K562 (cell line): ENCODE results near the gene CSF2. TPM values are rescaled to one million over a fixed set of nuclear protein-coding genes. Genes with fewer than 3 reads are reported as not detected.

Experiments used
- ADNP ChIP-seq: fragments of 200-800 bp; sonication (Bioruptor generic); IDR thresholded peaks from 2 replicates; pipeline ENCODE4 v1.6.1; 2016; ENCODE audit warnings: missing genetic modification characterization, missing compliant biosample characterization
- EGR1 ChIP-seq: fragments of 450-650 bp; conservative IDR thresholded peaks from 2 replicates; pipeline ENCODE4 v1.6.1; 2017; ENCODE audit warnings: mild to moderate bottlenecking
- ERF ChIP-seq: fragments of 450-650 bp; formaldehyde crosslinking; IDR thresholded peaks from 2 replicates; pipeline ENCODE4 v1.4.0; 2020; ENCODE audit warnings: mild to moderate bottlenecking, mixed read lengths
- FOSL1 ChIP-seq: fragments of 200-800 bp; sonication (Bioruptor generic); conservative IDR thresholded peaks from 2 replicates; pipeline ENCODE4 v1.6.1; 2016; ENCODE audit warnings: missing genetic modification characterization, missing compliant biosample characterization
- KLF6 ChIP-seq: fragments of 250-450 bp; sonication (Bioruptor Pico); IDR thresholded peaks from 2 replicates; pipeline ENCODE4 v1.4.0; 2020; ENCODE audit warnings: mild to moderate bottlenecking, moderate library complexity, borderline replicate concordance
- NFXL1 ChIP-seq: fragments of 450-650 bp; formaldehyde crosslinking; IDR thresholded peaks from 2 replicates; pipeline ENCODE4 v1.4.0; 2021; ENCODE audit warnings: mild to moderate bottlenecking
- RCOR1 ChIP-seq, 2 experiments: IDR thresholded peaks; 2 replicates each; pipeline ENCODE4 v1.6.1; 2012; ENCODE audit warnings: low read depth in 2 of 2, low read length in 2 of 2, borderline replicate concordance in 1 of 2, improper control_type of control experiment in 1 of 2
- REST ChIP-seq, 2 experiments: fragments of 450-650 bp; formaldehyde crosslinking in 1 of 2; IDR thresholded peaks; 2 replicates each; pipeline versions ENCODE4 v1.4.0 to v1.6.1; 2014 to 2020; ENCODE audit warnings: mild to moderate bottlenecking in 2 of 2, borderline replicate concordance in 1 of 2, low read depth in 1 of 2
- TAF1 ChIP-seq: IDR thresholded peaks from 2 replicates; pipeline ENCODE4 v1.6.1; 2011; ENCODE audit warnings: mild to moderate bottlenecking, low read length, moderate library complexity; ENCODE audit not compliant: insufficient read depth, control insufficient read depth, severe bottlenecking; ENCODE audit errors: extremely low read depth
- TAF15 ChIP-seq: fragments of 200-400 bp; formaldehyde crosslinking; IDR thresholded peaks from 2 replicates; pipeline ENCODE4 v1.6.1; 2017; ENCODE audit warnings: mild to moderate bottlenecking, low read depth, low read length, moderate library complexity
- TEAD1 ChIP-seq, 2 experiments: fragments of 450-650 bp in 1 of 2; sonication (generic) in 1 of 2; formaldehyde crosslinking; IDR thresholded peaks; 2 replicates each; pipeline versions ENCODE4 v1.4.0 to v1.8.0; 2020 to 2022; ENCODE audit warnings: mild to moderate bottlenecking in 2 of 2, missing genetic modification reagents in 1 of 2
- TSC22D4 ChIP-seq: fragments of 450-650 bp; IDR thresholded peaks from 2 replicates; pipeline ENCODE4 v1.6.1; 2016; ENCODE audit warnings: missing genetic modification characterization, missing biosample characterization, control low read depth
- ZBED1 ChIP-seq: IDR thresholded peaks from 2 replicates; pipeline ENCODE4 v1.6.1; 2014
- ZBTB9 ChIP-seq: fragments of 450-650 bp; formaldehyde crosslinking; IDR thresholded peaks from 2 replicates; pipeline ENCODE4 v1.4.0; 2020; ENCODE audit warnings: mild to moderate bottlenecking, moderate library complexity
- ZNF212 ChIP-seq: fragments of 450-650 bp; formaldehyde crosslinking; IDR thresholded peaks from 2 replicates; pipeline ENCODE4 v1.4.0; 2020; ENCODE audit warnings: mild to moderate bottlenecking
- ZNF589 ChIP-seq: fragments of 200-800 bp; sonication (Bioruptor generic); IDR thresholded peaks from 2 replicates; pipeline ENCODE4 v1.6.1; 2016; ENCODE audit warnings: low read depth, missing genetic modification characterization, missing compliant biosample characterization
- polyA plus RNA-seq, 8 experiments: library from polyadenylated mRNA; depleted of rRNA in 4 of 8; stranded (reverse) in 5 of 8; unstranded in 3 of 8; fragments of >200 nt; fragmentation: Nextera tagmentation in 2 of 8; fragmentation: Illumina TruSeq in 1 of 8; extraction: Ambion mirVana in 2 of 8; extraction: Trizol in 1 of 8; gene quantifications; 2 replicates each; pipeline versions ENCODE4 v1.2.1 to v1.2.3, GENCODE V29; 2011 to 2014; ENCODE audit warnings: inconsistent platforms in 1 of 8, missing spikeins in 1 of 8
- total RNA-seq, 7 experiments: library from RNA; depleted of rRNA in 6 of 7; stranded (reverse); fragments of >200 nt in 6 of 7; fragmentation: Illumina TruSeq in 2 of 7; extraction: Trizol in 2 of 7; gene quantifications; 2 replicates each; pipeline versions ENCODE4 v1.2.1 to v1.2.3, GENCODE V29; 2011 to 2021; ENCODE audit warnings: low replicate concordance in 1 of 7
- TF ChIP-seq, protein P1 (sequence below): sonication (generic); formaldehyde crosslinking; IDR thresholded peaks from 2 replicates; pipeline ENCODE4 v1.9.0; 2022; ENCODE audit warnings: mild to moderate bottlenecking, missing genetic modification reagents
- TF ChIP-seq, protein P2 (sequence below): fragments of 450-650 bp; IDR thresholded peaks from 2 replicates; pipeline ENCODE4 v1.6.1; 2016

CSF2 gene
- total and polyA plus RNA-seq, 9 of the 15 experiments (the other 6 are each of a cell fraction or from before 2014, with no cell fraction given): 0.25 to 0.29 TPM; not detected in 7

DNA sequence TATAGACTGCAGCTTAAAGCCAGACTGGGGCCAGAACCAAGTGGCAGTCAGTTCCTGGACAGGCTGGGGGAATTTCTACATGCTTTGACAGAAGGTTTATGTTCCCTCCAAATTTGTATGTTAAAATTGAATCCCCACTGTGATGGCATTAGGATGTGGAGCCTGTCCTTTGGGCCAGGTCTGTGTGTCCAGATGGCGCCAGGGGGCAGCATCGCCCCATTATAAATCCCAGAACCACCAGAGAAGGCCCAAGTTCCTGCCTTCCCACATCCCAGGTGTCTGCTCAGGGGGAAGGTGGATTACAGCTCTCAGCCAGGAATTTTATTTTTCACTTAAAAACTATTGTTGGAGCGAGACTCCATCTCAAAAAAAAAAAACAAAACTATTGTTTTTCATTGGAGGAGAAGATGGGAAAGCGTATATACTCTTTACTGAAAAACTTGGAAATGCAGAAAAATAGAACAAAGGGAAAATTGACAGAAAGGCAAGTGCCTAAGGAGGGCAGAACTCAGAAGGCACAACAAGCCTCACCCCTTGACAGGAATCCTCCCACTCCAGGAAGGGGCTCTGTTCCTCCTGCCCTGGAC lies 8.1 kb upstream of the CSF2 start (continued):
- no peak for TF ChIP-seq RCOR1 (IDR thresholded peaks at IDR 0.05; ENCODE audit: borderline replicate concordance in 1 of 2, low read depth in 2 of 2, low read length in 2 of 2)
- TF ChIP-seq, protein P1, sequence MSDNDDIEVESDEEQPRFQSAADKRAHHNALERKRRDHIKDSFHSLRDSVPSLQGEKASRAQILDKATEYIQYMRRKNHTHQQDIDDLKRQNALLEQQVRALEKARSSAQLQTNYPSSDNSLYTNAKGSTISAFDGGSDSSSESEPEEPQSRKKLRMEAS (CRISPR knock-in tag): no peak
- TF ChIP-seq ADNP (tag): no peak
- TF ChIP-seq ZNF589 (CRISPR knock-in tag): no peak
- TF ChIP-seq, protein P2, sequence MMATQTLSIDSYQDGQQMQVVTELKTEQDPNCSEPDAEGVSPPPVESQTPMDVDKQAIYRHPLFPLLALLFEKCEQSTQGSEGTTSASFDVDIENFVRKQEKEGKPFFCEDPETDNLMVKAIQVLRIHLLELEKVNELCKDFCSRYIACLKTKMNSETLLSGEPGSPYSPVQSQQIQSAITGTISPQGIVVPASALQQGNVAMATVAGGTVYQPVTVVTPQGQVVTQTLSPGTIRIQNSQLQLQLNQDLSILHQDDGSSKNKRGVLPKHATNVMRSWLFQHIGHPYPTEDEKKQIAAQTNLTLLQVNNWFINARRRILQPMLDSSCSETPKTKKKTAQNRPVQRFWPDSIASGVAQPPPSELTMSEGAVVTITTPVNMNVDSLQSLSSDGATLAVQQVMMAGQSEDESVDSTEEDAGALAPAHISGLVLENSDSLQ: no peak
- no peak for TF ChIP-seq TSC22D4
- TF ChIP-seq ERF (CRISPR knock-in tag): no peak
- TF ChIP-seq ZNF212 (CRISPR knock-in tag): no peak
- 0 out of 2 replicates have a peak, but pooled peaks have one; percentile 36 for TF ChIP-seq FOSL1 (tag)
- TF ChIP-seq REST (IDR thresholded peaks at IDR 0.05; ENCODE audit: borderline replicate concordance): peak; percentile 93
- TF ChIP-seq REST (CRISPR knock-in tag; IDR thresholded peaks at IDR 0.05; ENCODE audit: low read depth): no peak
- no peak for TF ChIP-seq ZBED1
- no peak for TF ChIP-seq TAF15
- no peak; the same call in 1 of the 2 replicates for TF ChIP-seq EGR1
- no peak for TF ChIP-seq TEAD1 (CRISPR knock-in tag; IDR thresholded peaks at IDR 0.05)
- TF ChIP-seq ZBTB9 (CRISPR knock-in tag): no peak
- TF ChIP-seq NFXL1 (CRISPR knock-in tag): no peak
- no peak for TF ChIP-seq KLF6 (CRISPR knock-in tag)
- no peak for TF ChIP-seq TAF1
